Osteoblast (primary cell): ENCODE measurements around the gene GALNT2. TPM values are rescaled to one million over a fixed set of nuclear protein-coding genes. Genes with fewer than 3 reads are reported as not detected.

Experiments
- DNase-seq: peaks from one replicate; pipeline ENCODE4 v3.0.0; 2011; ENCODE audit warnings: low spot score, mixed read lengths; ENCODE audit not compliant: insufficient read length; ENCODE audit errors: missing footprints
- H2AFZ ChIP-seq: 2 replicates; pipeline ENCODE4 v1.6.0; 2011; ENCODE audit warnings: mild to moderate bottlenecking, low read length
- H3K27ac ChIP-seq: 2 replicates; pipeline ENCODE4 v1.5.1; 2011; ENCODE audit warnings: mild to moderate bottlenecking, low read depth, low read length, moderate library complexity
- H3K27me3 ChIP-seq: 2 replicates; pipeline ENCODE4 v1.6.0; 2012; ENCODE audit warnings: mild to moderate bottlenecking, control low read depth, inconsistent platforms, low read length, moderate library complexity; ENCODE audit not compliant: insufficient read depth
- H3K36me3 ChIP-seq: 2 replicates; pipeline ENCODE4 v1.5.1; 2011; ENCODE audit warnings: mild to moderate bottlenecking, low read length, control low read depth, moderate library complexity; ENCODE audit not compliant: insufficient read depth
- H3K4me1 ChIP-seq: 2 replicates; pipeline ENCODE4 v1.5.1; 2011; ENCODE audit warnings: mild to moderate bottlenecking, low read length, control low read depth, moderate library complexity; ENCODE audit not compliant: insufficient read depth
- H3K4me2 ChIP-seq: 2 replicates; pipeline ENCODE4 v1.6.0; 2011; ENCODE audit warnings: mild to moderate bottlenecking, low read length; ENCODE audit not compliant: insufficient read depth
- H3K4me3 ChIP-seq: fragments of 200-600 bp; sonication (generic); 3 replicates; pipeline ENCODE4 v1.5.1; 2012; ENCODE audit warnings: mild to moderate bottlenecking, low read length, inconsistent platforms; ENCODE audit not compliant: insufficient read depth
- H3K79me2 ChIP-seq: 2 replicates; pipeline ENCODE4 v1.6.0; 2012; ENCODE audit warnings: mild to moderate bottlenecking, low read length, control low read depth, inconsistent platforms; ENCODE audit not compliant: insufficient read depth
- H3K9me3 ChIP-seq: 2 replicates; pipeline ENCODE4 v1.5.1; 2011; ENCODE audit warnings: low read depth, low read length, control low read depth
- H4K20me1 ChIP-seq: 2 replicates; pipeline ENCODE4 v1.6.0; 2012; ENCODE audit warnings: mild to moderate bottlenecking, low read length, control low read depth; ENCODE audit not compliant: insufficient read depth
- total RNA-seq: library from RNA; depleted of rRNA; stranded (reverse); fragments of >200 nt; gene quantifications from 2 replicates; pipeline ENCODE4 v1.2.3, GENCODE V29; 2012
- TF ChIP-seq, protein P1 (sequence below): IDR thresholded peaks from 2 replicates; pipeline ENCODE4 v1.5.1; 2011; ENCODE audit warnings: mild to moderate bottlenecking, low read depth, low read length, moderate library complexity; ENCODE audit errors: extremely low read depth

GALNT2 gene
- total RNA-seq, 1 donor, result 83.2 TPM

DNA sequence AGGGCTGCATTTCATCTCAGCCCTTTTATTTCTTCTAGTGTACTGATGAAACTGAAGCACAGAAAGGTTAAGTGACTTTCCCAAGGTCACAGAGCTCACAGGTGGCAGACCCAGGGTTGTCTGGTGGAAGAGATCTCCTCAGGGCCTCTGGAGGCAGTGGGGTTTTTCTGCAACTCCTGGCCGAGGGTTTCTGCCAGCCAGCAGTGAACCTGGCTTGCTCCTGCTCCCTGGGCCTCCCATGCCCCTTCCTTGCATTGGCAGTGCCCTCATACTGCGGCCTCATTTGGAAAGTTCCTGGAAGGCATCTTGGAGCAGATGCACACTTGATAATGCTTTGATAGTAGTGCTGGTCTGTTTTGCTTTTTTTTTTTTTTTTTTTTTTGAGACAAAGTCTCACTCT lies 7.7 kb downstream of the GALNT2 start:
- H2AFZ ChIP-seq, result no peak overlapping the region
- H3K27me3 ChIP-seq, result no peaks in the 10 kb centered on the region
- H3K36me3 ChIP-seq, result no peaks in the 10 kb centered on the region
- H3K4me2 ChIP-seq, result no peak overlapping the region
- peak overlapping the region; percentile 92 for H3K27ac ChIP-seq
- no peak for DNase-seq
- no peak overlapping the region for H3K4me3 ChIP-seq
- peaks cover 55% of the 10 kb centered on the region for H3K4me1 ChIP-seq
- no peaks in the 10 kb centered on the region for H3K9me3 ChIP-seq
- H4K20me1 ChIP-seq, result peaks cover 51% of the 10 kb centered on the region
- H3K79me2 ChIP-seq, result peaks cover 99% of the 10 kb centered on the region
- TF ChIP-seq, protein P1, sequence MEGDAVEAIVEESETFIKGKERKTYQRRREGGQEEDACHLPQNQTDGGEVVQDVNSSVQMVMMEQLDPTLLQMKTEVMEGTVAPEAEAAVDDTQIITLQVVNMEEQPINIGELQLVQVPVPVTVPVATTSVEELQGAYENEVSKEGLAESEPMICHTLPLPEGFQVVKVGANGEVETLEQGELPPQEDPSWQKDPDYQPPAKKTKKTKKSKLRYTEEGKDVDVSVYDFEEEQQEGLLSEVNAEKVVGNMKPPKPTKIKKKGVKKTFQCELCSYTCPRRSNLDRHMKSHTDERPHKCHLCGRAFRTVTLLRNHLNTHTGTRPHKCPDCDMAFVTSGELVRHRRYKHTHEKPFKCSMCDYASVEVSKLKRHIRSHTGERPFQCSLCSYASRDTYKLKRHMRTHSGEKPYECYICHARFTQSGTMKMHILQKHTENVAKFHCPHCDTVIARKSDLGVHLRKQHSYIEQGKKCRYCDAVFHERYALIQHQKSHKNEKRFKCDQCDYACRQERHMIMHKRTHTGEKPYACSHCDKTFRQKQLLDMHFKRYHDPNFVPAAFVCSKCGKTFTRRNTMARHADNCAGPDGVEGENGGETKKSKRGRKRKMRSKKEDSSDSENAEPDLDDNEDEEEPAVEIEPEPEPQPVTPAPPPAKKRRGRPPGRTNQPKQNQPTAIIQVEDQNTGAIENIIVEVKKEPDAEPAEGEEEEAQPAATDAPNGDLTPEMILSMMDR, result no peak

DNA sequence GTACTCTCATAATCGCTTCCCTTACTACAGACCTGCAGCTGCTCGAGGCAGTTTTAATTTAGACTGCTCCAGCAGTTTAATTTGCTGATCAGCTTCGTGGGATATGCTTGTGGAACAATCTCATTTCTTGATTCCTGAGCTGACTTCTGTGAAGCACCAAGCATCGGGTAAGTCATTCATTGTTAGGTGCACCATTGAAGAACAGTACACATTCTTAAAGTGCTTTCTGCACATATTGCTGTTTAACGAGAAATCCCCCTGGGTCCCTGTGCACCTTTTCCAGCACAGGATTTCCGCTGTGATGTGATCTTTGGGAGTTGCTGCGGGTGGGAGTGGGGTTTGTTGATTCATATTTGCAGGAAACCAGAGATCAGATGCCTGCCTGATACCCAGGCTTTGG lies 9.1 kb downstream of the GALNT2 start:
- H4K20me1 ChIP-seq, result peaks cover 38% of the 10 kb centered on the region

DNA sequence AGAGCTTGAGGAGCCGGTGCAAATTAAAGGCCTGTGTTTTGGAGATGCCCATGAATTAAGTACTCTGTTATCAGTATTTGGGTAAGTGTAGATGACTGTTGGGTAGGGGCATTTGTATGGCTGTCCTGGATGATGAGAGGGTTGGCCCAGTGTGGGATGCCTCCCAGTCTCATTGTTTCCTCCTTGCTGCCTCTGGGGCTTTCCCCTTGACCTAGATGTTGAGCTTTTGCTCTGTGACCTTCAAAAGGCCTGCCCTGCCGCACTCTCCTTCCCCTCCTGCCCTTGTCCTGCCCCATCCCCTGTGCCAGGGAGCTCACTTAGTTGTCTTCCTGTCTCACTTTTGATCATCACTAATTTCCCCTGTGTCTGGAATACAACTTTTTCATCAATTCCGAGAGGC lies 10.0 kb downstream of the GALNT2 start:
- Histone ChIP-seq H3K4me1 (peaks cover 49% of the 10 kb centered on the region), H3K79me2 (peaks cover 99% of the 10 kb centered on the region), H3K4me2 (peak overlapping the region; percentile 31)

More for the DNA sequence above, 9.1 kb downstream of the GALNT2 start:
- DNase-seq, result no peak
- Histone ChIP-seq H3K4me1 (peaks cover 49% of the 10 kb centered on the region), H3K27me3 (no peaks in the 10 kb centered on the region), H3K79me2 (peaks cover 99% of the 10 kb centered on the region), H2AFZ (no peak overlapping the region), H3K4me2 (no peak overlapping the region), H3K4me3 (no peak overlapping the region), H3K9me3 (no peaks in the 10 kb centered on the region), H3K36me3 (no peaks in the 10 kb centered on the region), H3K27ac (peak overlapping the region; percentile 91)
- TF ChIP-seq, protein P1, result no peak

DNA sequence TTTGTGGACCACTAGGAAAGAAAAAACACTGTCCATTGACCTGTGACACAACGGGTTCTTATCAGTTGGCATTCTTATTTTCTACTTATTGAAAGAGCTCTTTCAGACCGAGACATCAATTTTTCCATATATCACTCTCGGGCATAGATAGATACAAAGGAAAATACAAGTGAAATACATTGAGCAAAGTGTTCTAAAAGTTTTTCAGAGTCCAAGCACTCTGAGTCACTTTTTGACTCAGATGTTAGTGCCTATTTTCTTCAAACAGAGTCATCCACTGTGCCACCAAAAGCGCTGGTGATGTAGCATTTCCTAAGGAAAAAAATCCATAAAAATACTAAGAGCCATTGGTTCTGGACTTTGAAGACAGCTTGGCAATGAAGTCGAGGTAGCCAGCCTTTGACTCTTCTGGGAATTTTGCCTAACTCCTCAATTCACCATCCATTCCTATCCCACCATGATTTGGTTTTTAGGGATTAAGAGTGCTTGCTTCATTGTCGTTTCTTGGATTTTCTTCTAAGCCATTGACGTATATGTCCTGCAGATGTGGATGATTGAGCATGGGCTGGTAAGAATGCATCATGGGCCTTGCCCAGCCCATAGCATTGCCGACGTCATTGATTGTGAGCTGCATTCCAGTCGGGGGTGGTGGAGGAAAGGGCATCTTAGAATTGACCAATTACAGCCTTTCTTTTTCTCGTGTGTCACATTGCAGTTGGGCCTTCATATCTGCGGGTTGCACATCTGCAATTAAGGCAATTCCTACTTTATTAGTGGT lies 10.6 kb downstream of the GALNT2 start:
- peak; percentile 80 for DNase-seq
- no peak overlapping the region for H2AFZ ChIP-seq

More for the DNA sequence above, 10.0 kb downstream of the GALNT2 start:
- Histone ChIP-seq H3K27ac (peak overlapping the region; percentile 91), H3K27me3 (no peaks in the 10 kb centered on the region), H3K36me3 (no peaks in the 10 kb centered on the region), H2AFZ (no peak overlapping the region), H3K9me3 (no peaks in the 10 kb centered on the region), H3K4me3 (no peak overlapping the region), H4K20me1 (peaks cover 33% of the 10 kb centered on the region)
- TF ChIP-seq, protein P1, result no peak
- DNase-seq, result no peak

More for the DNA sequence above, 10.6 kb downstream of the GALNT2 start:
- no peaks in the 10 kb centered on the region for H3K36me3 ChIP-seq
- peak overlapping the region; percentile 91 for H3K27ac ChIP-seq
- peaks cover 46% of the 10 kb centered on the region for H3K4me1 ChIP-seq
- H3K4me3 ChIP-seq, result no peak overlapping the region
- peaks cover 29% of the 10 kb centered on the region for H4K20me1 ChIP-seq
- H3K79me2 ChIP-seq, result peaks cover 99% of the 10 kb centered on the region
- no peaks in the 10 kb centered on the region for H3K27me3 ChIP-seq
- peak overlapping the region; percentile 31 for H3K4me2 ChIP-seq
- no peaks in the 10 kb centered on the region for H3K9me3 ChIP-seq
- TF ChIP-seq, protein P1, result no peak
